ENCODE measurements around the gene NEK5.

GRCh38 chr13:51988988-51989618, 139.8 kb downstream of the NEK5 start:
- TF ChIP-seq CTCF (IDR thresholded peaks at IDR 0.05) (no peak), POLR2A (IDR thresholded peaks at IDR 0.05) (no peak)
